Ectodermal cell (in vitro differentiated cells): ENCODE data around the gene AGBL1.

Experiments
- H3K27ac ChIP-seq: 2 replicates; pipeline ENCODE4 v1.7.0; 2013; ENCODE audit warnings: mild to moderate bottlenecking, low read depth, low read length; ENCODE audit not compliant: insufficient read depth, poor library complexity, severe bottlenecking
- H3K27me3 ChIP-seq: 2 replicates; pipeline ENCODE4 v1.7.0; 2013; ENCODE audit warnings: mild to moderate bottlenecking, low read length; ENCODE audit not compliant: insufficient read depth, control insufficient read depth, poor library complexity, severe bottlenecking
- H3K36me3 ChIP-seq: one replicate; pipeline ENCODE4 v1.7.0; 2013; ENCODE audit warnings: low read length; ENCODE audit not compliant: control insufficient read depth, insufficient read depth
- H3K4me1 ChIP-seq: one replicate; pipeline ENCODE4 v1.7.0; 2013; ENCODE audit warnings: low read length; ENCODE audit not compliant: control insufficient read depth, insufficient read depth
- H3K4me3 ChIP-seq: 2 replicates; pipeline ENCODE4 v1.7.0; 2013; ENCODE audit warnings: low read depth, low read length, control low read depth; ENCODE audit not compliant: insufficient read depth
- H3K9me3 ChIP-seq: 2 replicates; pipeline ENCODE4 v1.7.0; 2013; ENCODE audit warnings: mild to moderate bottlenecking, low read length, moderate library complexity; ENCODE audit not compliant: control insufficient read depth
- WGBS, 2 experiments: methylation state at CpG; one replicate each; pipeline ENCODE4 v1.1.7; 2013; ENCODE audit warnings: missing lambda C conversion rate in 2 of 2; 5-methylcytosine and 5-hydroxymethylcytosine counted together

AGBL1 gene

DNA sequence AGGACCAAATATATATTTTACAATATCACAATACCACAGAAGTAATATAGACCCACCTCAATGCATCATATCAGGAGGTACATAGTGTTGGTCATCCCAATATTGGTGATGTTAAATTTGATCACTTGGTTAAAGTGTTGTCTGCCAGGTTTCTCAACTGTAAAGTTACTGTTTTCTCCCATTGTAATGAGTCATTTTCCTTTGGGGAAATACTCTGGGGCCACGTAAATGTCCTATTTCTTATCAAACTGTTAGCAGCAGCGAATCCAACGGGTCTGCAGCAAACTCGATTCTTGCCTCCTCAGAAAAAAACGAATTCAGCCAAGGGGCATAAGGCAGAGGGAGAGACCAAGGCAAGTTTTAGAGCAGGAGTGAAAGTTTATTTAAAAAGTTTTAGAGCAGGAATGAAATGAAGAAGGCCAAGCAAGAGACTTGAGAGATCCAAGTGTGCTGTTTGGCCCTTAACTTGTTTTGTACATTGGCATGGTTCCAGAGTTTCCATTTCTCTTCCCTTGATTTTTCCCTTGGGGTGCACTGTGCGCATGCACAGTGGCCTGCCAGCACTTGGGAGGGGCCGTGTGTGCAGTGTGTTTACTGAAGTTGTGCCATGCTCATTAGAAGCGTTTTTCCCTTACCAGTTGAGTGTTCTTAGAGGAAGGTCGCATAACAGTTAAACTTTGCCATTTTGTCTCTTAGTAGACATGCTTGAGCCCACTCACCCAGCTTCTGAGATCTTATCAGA lies 512.5 kb downstream of the AGBL1 start:
- Histone ChIP-seq H3K9me3 (no peaks in the 10 kb centered on the region), H3K27ac (no peak overlapping the region), H3K36me3 (no peaks in the 10 kb centered on the region), H3K4me1 (peaks cover 8% of the 10 kb centered on the region), H3K4me3 (no peak overlapping the region), H3K27me3 (no peaks in the 10 kb centered on the region)
- 89 to 90% methylated on average over 9 of the region's 9 CpGs for WGBS, 2 experiments

GRCh38 chr15:86595741-86596140 lies 516.1 kb downstream of the AGBL1 start:
- no peaks in the 10 kb centered on the region for H3K9me3 ChIP-seq
- H3K4me3 ChIP-seq, result no peak overlapping the region
- 84 to 100% methylated on average over 1 of the region's 1 CpG for WGBS, 2 experiments
- no peak overlapping the region for H3K27ac ChIP-seq
- H3K4me1 ChIP-seq, result no peaks in the 10 kb centered on the region
- H3K27me3 ChIP-seq, result no peaks in the 10 kb centered on the region
- H3K36me3 ChIP-seq, result no peaks in the 10 kb centered on the region

GRCh38 chr15:86603466-86603865 lies 523.8 kb downstream of the AGBL1 start:
- Histone ChIP-seq H3K27me3 (no peaks in the 10 kb centered on the region), H3K36me3 (no peaks in the 10 kb centered on the region), H3K4me1 (no peaks in the 10 kb centered on the region), H3K4me3 (no peak overlapping the region), H3K9me3 (no peaks in the 10 kb centered on the region), H3K27ac (no peak overlapping the region)
- 86% methylated on average over 2 of the region's 2 CpGs; no CpG with 5 or more reads in 1 of the 2 experiments for WGBS, 2 experiments

DNA sequence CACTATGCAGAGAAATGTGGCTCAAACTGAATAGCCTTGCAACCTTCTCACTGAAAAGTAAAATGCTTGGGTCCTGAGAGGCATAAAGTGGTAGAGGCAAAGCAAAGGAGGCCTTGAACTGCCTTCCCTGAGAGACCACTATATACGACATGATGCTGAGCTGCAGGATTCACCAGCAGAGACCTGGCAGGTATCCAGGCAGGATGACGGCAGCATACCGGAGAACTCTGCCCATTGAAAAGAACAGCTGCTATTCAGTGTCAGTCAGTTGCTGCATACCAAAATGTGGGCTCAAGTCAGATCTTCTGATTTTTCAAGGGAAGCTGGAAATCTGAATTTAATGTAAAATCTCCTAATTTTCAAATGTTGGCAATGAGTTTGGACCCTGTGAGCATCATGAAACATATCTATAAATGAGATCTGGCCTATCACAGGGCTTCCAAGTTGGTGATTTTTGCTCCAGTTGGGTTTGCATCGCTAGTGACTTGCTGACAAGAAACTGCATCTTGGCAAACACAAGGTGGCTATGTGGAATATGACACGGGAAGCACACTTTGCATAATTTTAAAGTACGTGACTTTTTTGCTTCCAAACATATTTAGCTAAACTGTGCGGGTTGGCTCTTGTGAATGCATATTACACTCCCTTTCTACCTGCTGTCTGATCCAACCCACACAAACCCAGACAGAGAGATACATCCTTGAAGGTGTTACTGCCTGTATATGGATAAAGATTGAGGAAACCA lies 529.0 kb downstream of the AGBL1 start:
- H3K27me3 ChIP-seq, result no peaks in the 10 kb centered on the region
- no peaks in the 10 kb centered on the region for H3K4me1 ChIP-seq
- H3K4me3 ChIP-seq, result no peak overlapping the region
- no peak overlapping the region for H3K27ac ChIP-seq
- no peaks in the 10 kb centered on the region for H3K36me3 ChIP-seq
- 72 to 82% methylated on average over 7 of the region's 7 CpGs for WGBS, 2 experiments
- no peaks in the 10 kb centered on the region for H3K9me3 ChIP-seq

GRCh38 chr15:86609275-86609674 lies 529.6 kb downstream of the AGBL1 start:
- no peaks in the 10 kb centered on the region for H3K27me3 ChIP-seq
- no peaks in the 10 kb centered on the region for H3K9me3 ChIP-seq
- H3K27ac ChIP-seq, result no peak overlapping the region
- WGBS, 2 experiments, result 84 to 96% methylated on average over 3 of the region's 3 CpGs
- no peaks in the 10 kb centered on the region for H3K4me1 ChIP-seq
- no peaks in the 10 kb centered on the region for H3K36me3 ChIP-seq
- no peak overlapping the region for H3K4me3 ChIP-seq

DNA sequence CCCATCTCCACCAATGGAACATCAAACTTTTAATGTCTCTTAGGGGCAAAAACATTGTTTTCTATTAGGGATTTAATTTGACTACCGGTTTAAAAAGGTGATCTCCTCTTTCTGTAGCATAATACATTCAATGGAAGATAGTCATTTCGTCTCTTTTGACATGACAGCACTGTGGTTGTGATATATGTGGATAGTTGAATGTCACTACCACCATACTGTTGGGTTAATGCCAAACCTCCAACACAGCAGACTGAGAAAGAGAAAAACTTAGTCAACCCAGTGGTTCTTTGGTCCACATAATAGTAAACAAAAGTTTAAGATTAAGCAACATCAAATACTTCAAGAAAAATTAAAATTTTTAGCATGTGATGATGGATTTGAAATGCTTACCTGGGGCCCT lies 530.4 kb downstream of the AGBL1 start:
- Histone ChIP-seq H3K4me3 (no peak overlapping the region), H3K36me3 (no peaks in the 10 kb centered on the region), H3K4me1 (no peaks in the 10 kb centered on the region), H3K9me3 (no peaks in the 10 kb centered on the region), H3K27me3 (no peaks in the 10 kb centered on the region), H3K27ac (no peak overlapping the region)
- WGBS, 2 experiments, result 80 to 89% methylated on average over 1 to 2 of the region's 2 CpGs

GRCh38 chr15:86611417-86612040 lies 531.9 kb downstream of the AGBL1 start:
- Histone ChIP-seq H3K36me3 (no peaks in the 10 kb centered on the region), H3K27ac (no peak overlapping the region), H3K27me3 (no peaks in the 10 kb centered on the region), H3K4me3 (no peak overlapping the region), H3K4me1 (no peaks in the 10 kb centered on the region), H3K9me3 (no peaks in the 10 kb centered on the region)
- WGBS, 2 experiments, result 93 to 94% methylated on average over 2 of the region's 2 CpGs

DNA sequence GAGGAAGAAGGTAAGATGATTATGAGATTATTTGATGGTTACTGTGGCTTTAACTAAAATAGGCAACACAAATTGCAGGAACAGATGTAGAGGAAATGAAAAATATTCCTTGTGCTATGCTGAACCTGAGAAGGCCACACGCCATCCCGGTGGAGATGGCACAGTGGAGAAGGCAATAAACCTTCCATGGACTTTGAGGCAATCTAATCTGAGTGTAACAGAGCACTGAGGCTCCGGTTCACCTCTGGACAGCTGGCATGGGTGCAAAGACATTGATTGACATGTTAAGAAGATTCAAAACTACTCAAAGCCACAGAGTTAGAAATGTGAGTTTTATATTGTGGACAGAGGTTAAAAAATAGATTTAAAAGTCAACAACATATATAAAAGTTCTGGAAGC lies 535.7 kb downstream of the AGBL1 start:
- no peaks in the 10 kb centered on the region for H3K27me3 ChIP-seq
- peaks cover 10% of the 10 kb centered on the region for H3K4me1 ChIP-seq
- WGBS, 2 experiments, result 97 to 98% methylated on average over 3 of the region's 3 CpGs
- H3K36me3 ChIP-seq, result no peaks in the 10 kb centered on the region
- H3K27ac ChIP-seq, result no peak overlapping the region
- H3K9me3 ChIP-seq, result no peaks in the 10 kb centered on the region
- no peak overlapping the region for H3K4me3 ChIP-seq

GRCh38 chr15:86615816-86616215 lies 536.1 kb downstream of the AGBL1 start:
- H3K36me3 ChIP-seq, result no peaks in the 10 kb centered on the region
- WGBS, 2 experiments, result 94 to 97% methylated on average over 3 of the region's 3 CpGs
- peaks cover 10% of the 10 kb centered on the region for H3K4me1 ChIP-seq
- H3K27me3 ChIP-seq, result no peaks in the 10 kb centered on the region
- no peak overlapping the region for H3K4me3 ChIP-seq
- no peak overlapping the region for H3K27ac ChIP-seq
- no peaks in the 10 kb centered on the region for H3K9me3 ChIP-seq

DNA sequence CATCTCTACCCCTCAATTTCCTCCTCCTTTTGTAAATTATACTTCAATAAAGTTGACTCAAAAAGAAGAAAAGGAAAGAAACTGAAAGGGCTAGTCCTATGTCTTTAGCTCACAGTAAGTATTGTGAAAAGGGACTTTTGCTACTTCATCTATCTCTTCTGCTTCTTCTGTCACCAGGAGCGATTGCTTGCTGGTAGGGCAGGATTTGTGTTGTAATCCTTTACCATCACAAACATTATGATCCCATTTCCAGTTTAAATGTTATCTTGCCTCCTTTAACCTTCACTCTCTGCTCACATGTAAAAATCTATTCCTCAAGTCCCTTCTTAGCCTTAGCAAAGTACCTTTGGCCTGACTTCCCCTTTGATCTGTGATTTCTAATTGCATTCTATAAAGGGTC lies 537.1 kb downstream of the AGBL1 start:
- WGBS, 2 experiments, result 100% methylated on average over 1 of the region's 1 CpG
- Histone ChIP-seq H3K27me3 (no peaks in the 10 kb centered on the region), H3K36me3 (no peaks in the 10 kb centered on the region), H3K4me3 (no peak overlapping the region), H3K4me1 (peaks cover 10% of the 10 kb centered on the region), H3K27ac (no peak overlapping the region), H3K9me3 (no peaks in the 10 kb centered on the region)
